H1 (cell line): Measurements from ENCODE around the gene SETX. TPM values are rescaled to one million over a fixed set of nuclear protein-coding genes. Genes with fewer than 3 reads are reported as not detected.

Experiments used
- CTCF ChIA-PET: fragments of 300-600 bp; sonication (Branson Sonifier 250); formaldehyde crosslinking; loops from one replicate; lab custom pipeline; 2021; ENCODE audit not compliant: partially characterized antibody; lab: Charles Lee
- POLR2A ChIA-PET: fragments of 300-600 bp; sonication (Branson Sonifier 250); formaldehyde crosslinking; loops from one replicate; lab custom pipeline; 2021; ENCODE audit warnings: inconsistent platforms; ENCODE audit not compliant: partially characterized antibody; lab: Charles Lee
- DNase-seq, 2 experiments: peaks; one replicate each; pipeline versions ENCODE4 v3.0.0 to v3.0.0-alpha.2; 2010 to 2022; ENCODE audit warnings: low spot score in 2 of 2, low read depth in 1 of 2, mixed read lengths in 1 of 2
- FAIRE-seq: peaks from 2 replicates; lab custom pipeline; 2011; peaks lifted over from hg19 to GRCh38; lab: Jason Lieb, UNC
- H2AFZ ChIP-seq: 2 replicates; pipeline ENCODE4 v1.8.1; 2012; ENCODE audit warnings: low read length, inconsistent platforms
- H2AK5ac ChIP-seq: 2 replicates; pipeline ENCODE4 v1.6.1; 2013; ENCODE audit warnings: low read depth, low read length
- H2BK120ac ChIP-seq: replicated peaks from 2 replicates; pipeline ENCODE3; 2013; ENCODE audit warnings: low read depth, low read length, inconsistent platforms
- H2BK12ac ChIP-seq: 2 replicates; pipeline ENCODE4 v1.6.1; 2013; ENCODE audit warnings: low read depth, low read length
- H2BK15ac ChIP-seq: 2 replicates; pipeline ENCODE4 v1.6.1; 2013; ENCODE audit warnings: low read length
- H2BK20ac ChIP-seq: 2 replicates; pipeline ENCODE4 v1.6.1; 2013; ENCODE audit warnings: low read length
- H2BK5ac ChIP-seq: 2 replicates; pipeline ENCODE4 v1.6.1; 2013; ENCODE audit warnings: low read depth, low read length
- H3K14ac ChIP-seq: 2 replicates; pipeline ENCODE4 v1.6.1; 2013; ENCODE audit warnings: inconsistent platforms; ENCODE audit not compliant: insufficient read length
- H3K18ac ChIP-seq: 2 replicates; pipeline ENCODE4 v1.6.1; 2013; ENCODE audit warnings: low read length; ENCODE audit errors: extremely low read depth
- H3K23ac ChIP-seq: 2 replicates; pipeline ENCODE4 v1.6.1; 2013; ENCODE audit warnings: inconsistent platforms; ENCODE audit not compliant: insufficient read length
- H3K23me2 ChIP-seq: 2 replicates; pipeline ENCODE4 v1.6.1; 2013; ENCODE audit warnings: low read depth, low read length
- H3K27ac ChIP-seq: 2 replicates; pipeline ENCODE4 v1.6.1; 2011; ENCODE audit warnings: low read depth, low read length, inconsistent platforms
- H3K27me3 ChIP-seq, 4 experiments: replicated peaks in 1 of 4; 1 replicate in 1 of 4; 2 replicates in 3 of 4; pipeline versions ENCODE4 v1.6.1 to v1.8.1; 2011 to 2013; ENCODE audit warnings: low read length in 3 of 4, mild to moderate bottlenecking in 3 of 4, inconsistent platforms in 2 of 4, mixed read lengths in 2 of 4, moderate library complexity in 1 of 4; ENCODE audit not compliant: control insufficient read depth in 3 of 4, insufficient read depth in 3 of 4; ENCODE audit errors: extremely low read depth in 1 of 4
- H3K36me3 ChIP-seq, 4 experiments: 2 replicates each; pipeline versions ENCODE4 v1.6.1 to v1.8.1; 2011 to 2013; ENCODE audit warnings: mild to moderate bottlenecking in 4 of 4, low read length in 3 of 4, moderate library complexity in 2 of 4, control low read depth in 1 of 4, inconsistent platforms in 1 of 4; ENCODE audit not compliant: insufficient read depth in 4 of 4, control insufficient read depth in 2 of 4
- H3K4ac ChIP-seq: replicated peaks from 2 replicates; pipeline ENCODE3; 2013; ENCODE audit warnings: low read length, low read depth, mixed read lengths, inconsistent platforms; ENCODE audit not compliant: insufficient read length
- H3K4me1 ChIP-seq, 4 experiments: replicated peaks in 1 of 4; 1 replicate in 1 of 4; 2 replicates in 3 of 4; pipeline versions ENCODE4 v1.6.1 to v1.8.1; 2011 to 2013; ENCODE audit warnings: low read length in 3 of 4, inconsistent platforms in 2 of 4, mixed read lengths in 1 of 4; ENCODE audit not compliant: insufficient read depth in 4 of 4, control insufficient read depth in 3 of 4
- H3K4me2 ChIP-seq, 2 experiments: 2 replicates each; pipeline versions ENCODE4 v1.6.1 to v1.8.1; 2011 to 2013; ENCODE audit warnings: low read depth in 2 of 2, low read length in 2 of 2, control low read depth in 1 of 2, inconsistent platforms in 1 of 2, mild to moderate bottlenecking in 1 of 2; ENCODE audit not compliant: insufficient read depth in 1 of 2
- H3K4me3 ChIP-seq, 4 experiments: fragments of 200-600, 300-600 bp in 1 of 4; sonication (generic), shearing (Covaris generic), sonication (Bioruptor Twin) in 1 of 4; 2 replicates each; pipeline versions ENCODE4 v1.5.1 to v1.8.1; 2011 to 2016; ENCODE audit warnings: low read length in 4 of 4, low read depth in 3 of 4, control low read depth in 2 of 4, inconsistent platforms in 2 of 4, mild to moderate bottlenecking in 2 of 4, mixed read lengths in 1 of 4, moderate library complexity in 1 of 4; ENCODE audit not compliant: insufficient read depth in 2 of 4; ENCODE audit errors: extremely low read depth in 1 of 4
- H3K56ac ChIP-seq: replicated peaks from 2 replicates; pipeline ENCODE3; 2013; ENCODE audit warnings: low read depth, mild to moderate bottlenecking, mixed read lengths, low read length, inconsistent platforms; ENCODE audit not compliant: insufficient read length
- H3K79me1 ChIP-seq: 2 replicates; pipeline ENCODE4 v1.6.1; 2013; ENCODE audit warnings: low read depth, low read length, control low read depth
- H3K79me2 ChIP-seq, 2 experiments: 2 replicates each; pipeline versions ENCODE4 v1.6.1 to v1.8.1; 2012 to 2013; ENCODE audit warnings: low read length in 2 of 2, mild to moderate bottlenecking in 2 of 2, inconsistent platforms in 1 of 2; ENCODE audit not compliant: insufficient read depth in 2 of 2, control insufficient read depth in 1 of 2
- H3K9ac ChIP-seq, 4 experiments: replicated peaks in 1 of 4; 1 replicate in 1 of 4; 2 replicates in 3 of 4; pipeline versions ENCODE4 v1.6.1 to v1.8.1; 2011 to 2013; ENCODE audit warnings: low read depth in 3 of 4, low read length in 3 of 4, control low read depth in 2 of 4, mild to moderate bottlenecking in 2 of 4, moderate library complexity in 2 of 4, inconsistent platforms in 1 of 4; ENCODE audit errors: extremely low read depth in 1 of 4
- H3K9me3 ChIP-seq, 2 experiments: 2 replicates each; pipeline versions ENCODE4 v1.6.1 to v1.8.1; 2012 to 2013; ENCODE audit warnings: mild to moderate bottlenecking in 2 of 2, moderate library complexity in 2 of 2, control low read depth in 1 of 2, inconsistent platforms in 1 of 2, low read depth in 1 of 2, low read length in 1 of 2, mixed read lengths in 1 of 2; ENCODE audit not compliant: insufficient read depth in 2 of 2
- H4K20me1 ChIP-seq, 2 experiments: replicated peaks in 1 of 2; 2 replicates each; pipeline versions ENCODE3 to v1.8.1; 2011 to 2013; ENCODE audit warnings: inconsistent platforms in 2 of 2, low read length in 2 of 2, mild to moderate bottlenecking in 1 of 2; ENCODE audit not compliant: insufficient read depth in 2 of 2, control insufficient read depth in 1 of 2
- H4K5ac ChIP-seq: 2 replicates; pipeline ENCODE4 v1.6.1; 2013; ENCODE audit warnings: low read length, low read depth, mixed read lengths, inconsistent platforms; ENCODE audit not compliant: insufficient read length
- H4K8ac ChIP-seq: 2 replicates; pipeline ENCODE4 v1.8.0; 2013; ENCODE audit warnings: mild to moderate bottlenecking, moderate library complexity, low read length, inconsistent platforms; ENCODE audit not compliant: insufficient read depth; ENCODE audit errors: extremely low read depth
- H4K91ac ChIP-seq: replicated peaks from 2 replicates; pipeline ENCODE3; 2013; ENCODE audit warnings: low read length, mixed read lengths, inconsistent platforms; ENCODE audit not compliant: insufficient read length
- CBX8 ChIP-seq: fragments of 300-800, 300-1000 bp; sonication (generic); IDR thresholded peaks from 2 replicates; pipeline ENCODE4 v1.7.1; 2016; ENCODE audit warnings: low read depth, low read length, borderline replicate concordance
- FOSL1 ChIP-seq: IDR thresholded peaks from 2 replicates; pipeline ENCODE4 v1.6.1; 2011; ENCODE audit warnings: mild to moderate bottlenecking, low read depth, low read length, moderate library complexity; ENCODE audit not compliant: insufficient read depth
- GABPA ChIP-seq: IDR thresholded peaks from 2 replicates; pipeline ENCODE4 v1.6.1; 2011; ENCODE audit warnings: mild to moderate bottlenecking, low read length, moderate library complexity, borderline replicate concordance; ENCODE audit not compliant: insufficient read depth
- HDAC2 ChIP-seq, 2 experiments: fragments of 300-600 bp in 1 of 2; sonication (generic) in 1 of 2; IDR thresholded peaks; 2 replicates each; pipeline ENCODE4 v1.6.1; 2011 to 2012; ENCODE audit warnings: low read depth in 2 of 2, low read length in 2 of 2, mild to moderate bottlenecking in 2 of 2, moderate library complexity in 2 of 2, borderline replicate concordance in 1 of 2, inconsistent platforms in 1 of 2
- NANOG ChIP-seq: IDR thresholded peaks from 2 replicates; pipeline ENCODE4 v1.6.1; 2011; ENCODE audit warnings: low read length, low read depth, mild to moderate bottlenecking, inconsistent platforms; ENCODE audit not compliant: insufficient read depth, poor library complexity, severe bottlenecking
- NRF1 ChIP-seq: IDR thresholded peaks from 2 replicates; pipeline ENCODE4 v1.6.1; 2011; ENCODE audit warnings: mild to moderate bottlenecking, low read depth, low read length, improper control_type of control experiment
- RXRA ChIP-seq: IDR thresholded peaks from 2 replicates; pipeline ENCODE4 v1.6.1; 2011; ENCODE audit warnings: low read depth, mild to moderate bottlenecking, low read length, moderate library complexity; ENCODE audit not compliant: insufficient read depth
- SUZ12 ChIP-seq: fragments of 200-600 bp; sonication (generic); IDR thresholded peaks from 2 replicates; pipeline ENCODE4 v1.6.1; 2012; ENCODE audit warnings: mild to moderate bottlenecking, inconsistent platforms, low read length, moderate library complexity, mixed read lengths
- TAF7 ChIP-seq: optimal IDR thresholded peaks from 2 replicates; pipeline ENCODE3; 2011; ENCODE audit warnings: low read depth, mild to moderate bottlenecking, inconsistent platforms, low read length, moderate library complexity, borderline replicate concordance
- TEAD4 ChIP-seq: IDR thresholded peaks from 2 replicates; pipeline ENCODE4 v1.6.1; 2012; ENCODE audit warnings: low read depth, low read length, inconsistent platforms, mixed read lengths
- WGBS, 2 experiments: shearing (Covaris generic) in 1 of 2; methylation state at CpG; one replicate each; pipeline versions ENCODE4 v1.1.6 to v1.1.7; 2013 to 2015; ENCODE audit warnings: low lambda C conversion rate in 2 of 2, mixed read lengths in 2 of 2, inconsistent platforms in 1 of 2, low coverage in 1 of 2, missing lambda C conversion rate in 1 of 2; ENCODE audit not compliant: insufficient replicate concordance in 2 of 2, insufficient coverage in 1 of 2, insufficient read length in 1 of 2; ENCODE audit errors: extremely low coverage in 1 of 2, missing lambda C conversion rate in 1 of 2; 5-methylcytosine and 5-hydroxymethylcytosine counted together
- polyA plus RNA-seq, 7 experiments: library from polyadenylated mRNA; depleted of rRNA in 3 of 7; stranded (reverse) in 5 of 7; unstranded in 2 of 7; fragments of >200 nt in 5 of 7; fragments of 200-250 nt in 2 of 7; gene quantifications; 1 replicate in 5 of 7; 2 replicates in 1 of 7; 4 replicates in 1 of 7; pipeline versions ENCODE4 v1.2.1 to v1.2.3, GENCODE V29; 2011 to 2013; ENCODE audit warnings: missing spikeins in 2 of 7, mixed read lengths in 2 of 7
- total RNA-seq: library from RNA; stranded (reverse); fragmentation: NEBNext Ultra II Directional; extraction: Animal tissue kit (Norgen Biotek cat#: 25700); gene quantifications from 2 replicates; pipeline ENCODE4 v1.2.1, GENCODE V29; 2021
- TF ChIP-seq, protein P1 (sequence below): IDR thresholded peaks from 2 replicates; pipeline ENCODE4 v1.6.1; 2011; ENCODE audit warnings: low read length, improper control_type of control experiment
- TF ChIP-seq, protein P2 (sequence below): IDR thresholded peaks from 2 replicates; pipeline ENCODE4 v1.6.1; 2012; ENCODE audit warnings: inconsistent platforms

The SETX gene
- total and polyA plus RNA-seq, 2 of the 8 experiments (the other 6 are each of a cell fraction or from before 2014, with no cell fraction given): 15.1 to 37.9 TPM

DNA sequence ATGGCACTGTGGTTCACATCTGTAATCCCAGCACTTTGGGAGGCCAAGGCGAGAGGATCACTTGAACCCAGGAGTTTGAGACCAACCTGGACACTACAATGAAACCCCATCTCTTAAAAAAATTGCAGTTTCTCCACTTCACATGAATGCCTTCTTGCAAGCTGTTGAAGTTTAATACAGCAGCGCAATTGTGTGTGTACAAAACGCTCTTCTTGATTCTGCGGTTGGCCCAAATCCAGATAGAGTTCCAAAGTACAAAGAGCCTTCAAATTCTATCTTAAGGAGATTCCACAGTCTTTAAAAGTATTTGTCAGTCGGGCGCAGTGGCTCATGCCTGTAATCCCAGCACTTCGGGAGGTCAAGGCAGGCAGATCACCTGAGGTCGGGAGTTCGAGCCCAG lies 9.3 kb upstream of the SETX start:
- ChIA-PET POLR2A (interaction anchor here (0.7 to 1.8 kb wide), 2 partner anchors 10 to 41 kb away, joined by 3 to 5 read pairs; no protein-coding TSS in a partner anchor), CTCF (interaction anchor here (1.0 kb wide), 1 partner anchor 10 kb away, joined by 4 read pairs; no protein-coding TSS in a partner anchor)
- Histone ChIP-seq H3K23me2 (no peaks in the 10 kb centered on the region), H4K20me1 (no peaks in the 10 kb centered on the region), H3K18ac (no peak overlapping the region), H3K23ac (no peak overlapping the region), H2AFZ (no peak overlapping the region), H2BK12ac (no peak overlapping the region), H2AK5ac (no peak overlapping the region), H3K9ac (no peak overlapping the region), H3K27me3 (no peaks in the 10 kb centered on the region), H4K5ac (no peak overlapping the region), H3K4me2 (no peak overlapping the region), H2BK15ac (no peak overlapping the region), H2BK5ac (no peak overlapping the region), H3K4ac (no peak overlapping the region), H3K56ac (no peak overlapping the region), H3K4me1 (no peaks in the 10 kb centered on the region), H4K8ac (no peak overlapping the region), H3K4me3 (no peak overlapping the region), H3K27ac (no peak overlapping the region), H3K79me2 (no peaks in the 10 kb centered on the region), H3K36me3 (no peaks in the 10 kb centered on the region), H4K91ac (no peak overlapping the region), H3K9me3 (no peaks in the 10 kb centered on the region), H2BK20ac (no peak overlapping the region), H2BK120ac (no peak overlapping the region), H3K14ac (no peak overlapping the region), H3K79me1 (no peaks in the 10 kb centered on the region)
- FAIRE-seq: no peak
- DNase-seq: no peak
- WGBS, 2 experiments: 93% methylated on average over 9 of the region's 9 CpGs; no CpG with 5 or more reads in 1 of the 2 experiments
- no peak for TF ChIP-seq HDAC2 (IDR thresholded peaks at IDR 0.05; ENCODE audit: borderline replicate concordance in 1 of 2, low read depth in 2 of 2, low read length in 2 of 2)
- TF ChIP-seq RXRA: no peak
- no peak for TF ChIP-seq TEAD4
- TF ChIP-seq SUZ12: no peak
- no peak for TF ChIP-seq FOSL1
- no peak for TF ChIP-seq GABPA
- TF ChIP-seq, protein P1, sequence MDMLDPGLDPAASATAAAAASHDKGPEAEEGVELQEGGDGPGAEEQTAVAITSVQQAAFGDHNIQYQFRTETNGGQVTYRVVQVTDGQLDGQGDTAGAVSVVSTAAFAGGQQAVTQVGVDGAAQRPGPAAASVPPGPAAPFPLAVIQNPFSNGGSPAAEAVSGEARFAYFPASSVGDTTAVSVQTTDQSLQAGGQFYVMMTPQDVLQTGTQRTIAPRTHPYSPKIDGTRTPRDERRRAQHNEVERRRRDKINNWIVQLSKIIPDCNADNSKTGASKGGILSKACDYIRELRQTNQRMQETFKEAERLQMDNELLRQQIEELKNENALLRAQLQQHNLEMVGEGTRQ: no peak
- TF ChIP-seq, protein P2, sequence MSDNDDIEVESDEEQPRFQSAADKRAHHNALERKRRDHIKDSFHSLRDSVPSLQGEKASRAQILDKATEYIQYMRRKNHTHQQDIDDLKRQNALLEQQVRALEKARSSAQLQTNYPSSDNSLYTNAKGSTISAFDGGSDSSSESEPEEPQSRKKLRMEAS: no peak
- no peak for TF ChIP-seq CBX8
- no peak for TF ChIP-seq NRF1
- no peak for TF ChIP-seq NANOG
- TF ChIP-seq TAF7: no peak
